Mesodermal cell (in vitro differentiated cells): ENCODE data around the gene ZFYVE21.

Experiments used
- H3K27ac ChIP-seq: 2 replicates; pipeline ENCODE4 v1.7.0; 2013; ENCODE audit warnings: mild to moderate bottlenecking, low read depth, low read length, moderate library complexity; ENCODE audit not compliant: severe bottlenecking
- H3K36me3 ChIP-seq: 2 replicates; pipeline ENCODE4 v1.7.1; 2013; ENCODE audit warnings: mild to moderate bottlenecking, low read length, moderate library complexity; ENCODE audit not compliant: control insufficient read depth, insufficient read depth
- H3K4me1 ChIP-seq: one replicate; pipeline ENCODE4 v1.7.1; 2013; ENCODE audit warnings: mild to moderate bottlenecking, low read length; ENCODE audit not compliant: insufficient read depth, control insufficient read depth, poor library complexity, severe bottlenecking
- H3K4me3 ChIP-seq: 2 replicates; pipeline ENCODE4 v1.7.0; 2013; ENCODE audit warnings: low read length, control low read depth, mild to moderate bottlenecking; ENCODE audit not compliant: insufficient read depth, poor library complexity, severe bottlenecking; ENCODE audit errors: extremely low read depth
- H3K9me3 ChIP-seq: 2 replicates; pipeline ENCODE4 v1.7.1; 2013; ENCODE audit warnings: mild to moderate bottlenecking, low read length, moderate library complexity; ENCODE audit not compliant: control insufficient read depth
- WGBS, 2 experiments: methylation state at CpG; one replicate each; pipeline ENCODE4 v1.1.5; 2013; ENCODE audit warnings: missing lambda C conversion rate in 2 of 2; ENCODE audit not compliant: insufficient coverage in 2 of 2; 5-methylcytosine and 5-hydroxymethylcytosine counted together

The ZFYVE21 gene

GRCh38 chr14:103753774-103754173 is 38.2 kb downstream of the ZFYVE21 start:
- Histone ChIP-seq H3K4me3 (no peak overlapping the region), H3K9me3 (no peaks in the 10 kb centered on the region), H3K36me3 (no peaks in the 10 kb centered on the region), H3K27ac (no peak overlapping the region), H3K4me1 (no peaks in the 10 kb centered on the region)
- WGBS, 2 experiments, result 82 to 84% methylated on average over 8 to 9 of the region's 9 CpGs

GRCh38 chr14:103755060-103755459 is 39.5 kb downstream of the ZFYVE21 start:
- WGBS, 2 experiments, result 78 to 83% methylated on average over 1 to 3 of the region's 6 CpGs
- Histone ChIP-seq H3K36me3 (no peaks in the 10 kb centered on the region), H3K27ac (no peak overlapping the region), H3K9me3 (no peaks in the 10 kb centered on the region), H3K4me1 (no peaks in the 10 kb centered on the region), H3K4me3 (no peak overlapping the region)

GRCh38 chr14:103758059-103758776 is 42.6 kb downstream of the ZFYVE21 start:
- H3K4me3 ChIP-seq, result no peak overlapping the region
- WGBS, 2 experiments, result 88 to 93% methylated on average over 4 of the region's 8 CpGs
- no peak overlapping the region for H3K27ac ChIP-seq
- H3K9me3 ChIP-seq, result no peaks in the 10 kb centered on the region
- H3K36me3 ChIP-seq, result no peaks in the 10 kb centered on the region
- H3K4me1 ChIP-seq, result peaks cover 6% of the 10 kb centered on the region

GRCh38 chr14:103762036-103762435 is 46.4 kb downstream of the ZFYVE21 start:
- Histone ChIP-seq H3K4me3 (no peak overlapping the region), H3K27ac (no peak overlapping the region), H3K4me1 (peaks cover 6% of the 10 kb centered on the region), H3K36me3 (no peaks in the 10 kb centered on the region), H3K9me3 (no peaks in the 10 kb centered on the region)
- WGBS, 2 experiments, result no CpG with 5 or more reads among the region's 1 CpG

- no peaks in the 10 kb centered on the region for H3K36me3 ChIP-seq
- WGBS, 2 experiments, result 70 to 80% methylated on average over 11 to 12 of the region's 13 CpGs
Observed at GRCh38 chr14:103762541-103762940, 46.9 kb downstream of the ZFYVE21 start.

GRCh38 chr14:103763730-103764488 is 48.3 kb downstream of the ZFYVE21 start:
- no peak overlapping the region for H3K4me3 ChIP-seq
- 94 to 100% methylated on average over 1 to 2 of the region's 5 CpGs for WGBS, 2 experiments
- peaks cover 6% of the 10 kb centered on the region for H3K4me1 ChIP-seq
- H3K27ac ChIP-seq, result no peak overlapping the region
- no peaks in the 10 kb centered on the region for H3K9me3 ChIP-seq
- H3K36me3 ChIP-seq, result no peaks in the 10 kb centered on the region

More at GRCh38 chr14:103762541-103762940, 46.9 kb downstream of the ZFYVE21 start:
- Histone ChIP-seq H3K4me1 (peaks cover 6% of the 10 kb centered on the region), H3K27ac (no peak overlapping the region), H3K9me3 (no peaks in the 10 kb centered on the region), H3K4me3 (no peak overlapping the region)

GRCh38 chr14:103765526-103765925 is 49.9 kb downstream of the ZFYVE21 start:
- H3K4me3 ChIP-seq, result no peak overlapping the region
- 92 to 97% methylated on average over 3 of the region's 3 CpGs for WGBS, 2 experiments
- H3K27ac ChIP-seq, result no peak overlapping the region
- peaks cover 6% of the 10 kb centered on the region for H3K4me1 ChIP-seq
- no peaks in the 10 kb centered on the region for H3K36me3 ChIP-seq
- H3K9me3 ChIP-seq, result no peaks in the 10 kb centered on the region

GRCh38 chr14:103767336-103767894 is 51.8 kb downstream of the ZFYVE21 start:
- 82 to 91% methylated on average over 4 of the region's 4 CpGs for WGBS, 2 experiments
- Histone ChIP-seq H3K36me3 (no peaks in the 10 kb centered on the region), H3K4me3 (no peak overlapping the region), H3K27ac (no peak overlapping the region), H3K9me3 (peaks cover 6% of the 10 kb centered on the region), H3K4me1 (no peaks in the 10 kb centered on the region)

GRCh38 chr14:103770500-103770899 is 54.9 kb downstream of the ZFYVE21 start:
- Histone ChIP-seq H3K9me3 (peaks cover 6% of the 10 kb centered on the region), H3K4me3 (no peak overlapping the region), H3K36me3 (no peaks in the 10 kb centered on the region), H3K4me1 (no peaks in the 10 kb centered on the region), H3K27ac (no peak overlapping the region)
- 100% methylated on average over 2 of the region's 2 CpGs; no CpG with 5 or more reads in 1 of the 2 experiments for WGBS, 2 experiments

- Histone ChIP-seq H3K9me3 (peaks cover 6% of the 10 kb centered on the region), H3K27ac (no peak overlapping the region), H3K4me3 (no peak overlapping the region), H3K4me1 (no peaks in the 10 kb centered on the region), H3K36me3 (no peaks in the 10 kb centered on the region)
- WGBS, 2 experiments, result 50% methylated on average over 1 of the region's 4 CpGs
Observed at GRCh38 chr14:103770902-103771301, 55.3 kb downstream of the ZFYVE21 start.
